NT2/D1 (cell line): ENCODE data around the gene KIR3DL2.

Experiments
- SUZ12 ChIP-seq: IDR thresholded peaks from 2 replicates; pipeline ENCODE4 v1.6.1; 2011; ENCODE audit not compliant: insufficient read length, insufficient read depth; ENCODE audit errors: extremely low read depth
- YY1 ChIP-seq: IDR thresholded peaks from 2 replicates; pipeline ENCODE4 v1.6.1; 2011; ENCODE audit not compliant: insufficient read length, insufficient read depth
- ZNF274 ChIP-seq: IDR thresholded peaks from 2 replicates; pipeline ENCODE4 v1.6.1; 2011; ENCODE audit warnings: mild to moderate bottlenecking, low read depth, low read length

- TF ChIP-seq SUZ12 = no peak
- TF ChIP-seq YY1 = no peak
- TF ChIP-seq ZNF274 = no peak
Observed at GRCh38 chr19:54850930-54851329, 687 bp downstream of the KIR3DL2 start.
